IPS-18c (cell line): ENCODE results near the gene PRKCA.

Experiments
- H3K4me3 ChIP-seq: 2 replicates; pipeline ENCODE4 v1.7.0; 2013; ENCODE audit warnings: low read depth, mild to moderate bottlenecking, low read length, moderate library complexity; ENCODE audit not compliant: insufficient read depth
- H3K9me3 ChIP-seq: one replicate; pipeline ENCODE4 v1.6.1; 2013; ENCODE audit warnings: mild to moderate bottlenecking, low read length, moderate library complexity; ENCODE audit not compliant: control insufficient read depth, insufficient read depth

The PRKCA gene

GRCh38 chr17:66793814-66794213 is 491.4 kb downstream of the PRKCA start:
- H3K9me3 ChIP-seq, result no peaks in the 10 kb centered on the region
- no peak overlapping the region for H3K4me3 ChIP-seq

- no peaks in the 10 kb centered on the region for H3K9me3 ChIP-seq
- H3K4me3 ChIP-seq, result no peak overlapping the region
Observed at GRCh38 chr17:66795486-66795885, 493.1 kb downstream of the PRKCA start.

GRCh38 chr17:66799849-66800537 is 497.6 kb downstream of the PRKCA start:
- Histone ChIP-seq H3K9me3 (no peaks in the 10 kb centered on the region), H3K4me3 (no peak overlapping the region)

GRCh38 chr17:66803474-66803951 is 501.1 kb downstream of the PRKCA start:
- no peak overlapping the region for H3K4me3 ChIP-seq
- no peaks in the 10 kb centered on the region for H3K9me3 ChIP-seq

- Histone ChIP-seq H3K9me3 (no peaks in the 10 kb centered on the region), H3K4me3 (no peak overlapping the region)
Observed at GRCh38 chr17:66805567-66805966, 503.2 kb downstream of the PRKCA start.

- H3K9me3 ChIP-seq, result no peaks in the 10 kb centered on the region
- H3K4me3 ChIP-seq, result no peak overlapping the region
Observed at GRCh38 chr17:66807182-66807581, 504.8 kb downstream of the PRKCA start.

- Histone ChIP-seq H3K4me3 (no peak overlapping the region), H3K9me3 (no peaks in the 10 kb centered on the region)
Observed at GRCh38 chr17:66809408-66809807, 507.0 kb downstream of the PRKCA start.

GRCh38 chr17:66810951-66811682 is 508.7 kb downstream of the PRKCA start:
- H3K9me3 ChIP-seq, result no peaks in the 10 kb centered on the region
- no peak overlapping the region for H3K4me3 ChIP-seq

- Histone ChIP-seq H3K4me3 (no peak overlapping the region), H3K9me3 (no peaks in the 10 kb centered on the region)
Observed at GRCh38 chr17:66811683-66812054, 509.3 kb downstream of the PRKCA start.

- no peaks in the 10 kb centered on the region for H3K9me3 ChIP-seq
Observed at GRCh38 chr17:66812571-66812970, 510.2 kb downstream of the PRKCA start.

GRCh38 chr17:66813296-66813695 is 510.9 kb downstream of the PRKCA start:
- Histone ChIP-seq H3K4me3 (no peak overlapping the region), H3K9me3 (no peaks in the 10 kb centered on the region)

More at GRCh38 chr17:66812571-66812970, 510.2 kb downstream of the PRKCA start:
- no peak overlapping the region for H3K4me3 ChIP-seq

- H3K9me3 ChIP-seq, result no peaks in the 10 kb centered on the region
- no peak overlapping the region for H3K4me3 ChIP-seq
Observed at GRCh38 chr17:66814026-66814425, 511.6 kb downstream of the PRKCA start.

GRCh38 chr17:66814570-66814969 is 512.2 kb downstream of the PRKCA start:
- Histone ChIP-seq H3K9me3 (no peaks in the 10 kb centered on the region), H3K4me3 (no peak overlapping the region)

GRCh38 chr17:66817750-66818149 is 515.3 kb downstream of the PRKCA start:
- Histone ChIP-seq H3K9me3 (peaks cover 2% of the 10 kb centered on the region), H3K4me3 (no peak overlapping the region)

- no peak overlapping the region for H3K4me3 ChIP-seq
- peaks cover 5% of the 10 kb centered on the region for H3K9me3 ChIP-seq
Observed at GRCh38 chr17:66819466-66819865, 517.1 kb downstream of the PRKCA start.

- H3K4me3 ChIP-seq, result no peak overlapping the region
Observed at GRCh38 chr17:66822009-66822408, 519.6 kb downstream of the PRKCA start.

GRCh38 chr17:66826856-66827255 is 524.4 kb downstream of the PRKCA start:
- Histone ChIP-seq H3K9me3 (peaks cover 5% of the 10 kb centered on the region), H3K4me3 (no peak overlapping the region)

More at GRCh38 chr17:66822009-66822408, 519.6 kb downstream of the PRKCA start:
- H3K9me3 ChIP-seq, result peaks cover 5% of the 10 kb centered on the region

- Histone ChIP-seq H3K4me3 (no peak overlapping the region), H3K9me3 (no peaks in the 10 kb centered on the region)
Observed at GRCh38 chr17:66829386-66829864, 527.0 kb downstream of the PRKCA start.
